Hematopoietic multipotent progenitor cell treated with erythropoietin and hydrocortisone succinate and interleukin-3 and kit ligand, for 6 days (in vitro differentiated cells): ENCODE measurements around the gene ADAMTS6.
"Not testable (repeated sequence)": the region's sequence is repeated elsewhere in the genome, so short reads cannot be mapped to it uniquely, and the experiment has no call there.

Source experiments
- DNase-seq: peaks from one replicate; pipeline ENCODE4 v3.0.0-alpha.2; 2015

Gene ADAMTS6, protein sequence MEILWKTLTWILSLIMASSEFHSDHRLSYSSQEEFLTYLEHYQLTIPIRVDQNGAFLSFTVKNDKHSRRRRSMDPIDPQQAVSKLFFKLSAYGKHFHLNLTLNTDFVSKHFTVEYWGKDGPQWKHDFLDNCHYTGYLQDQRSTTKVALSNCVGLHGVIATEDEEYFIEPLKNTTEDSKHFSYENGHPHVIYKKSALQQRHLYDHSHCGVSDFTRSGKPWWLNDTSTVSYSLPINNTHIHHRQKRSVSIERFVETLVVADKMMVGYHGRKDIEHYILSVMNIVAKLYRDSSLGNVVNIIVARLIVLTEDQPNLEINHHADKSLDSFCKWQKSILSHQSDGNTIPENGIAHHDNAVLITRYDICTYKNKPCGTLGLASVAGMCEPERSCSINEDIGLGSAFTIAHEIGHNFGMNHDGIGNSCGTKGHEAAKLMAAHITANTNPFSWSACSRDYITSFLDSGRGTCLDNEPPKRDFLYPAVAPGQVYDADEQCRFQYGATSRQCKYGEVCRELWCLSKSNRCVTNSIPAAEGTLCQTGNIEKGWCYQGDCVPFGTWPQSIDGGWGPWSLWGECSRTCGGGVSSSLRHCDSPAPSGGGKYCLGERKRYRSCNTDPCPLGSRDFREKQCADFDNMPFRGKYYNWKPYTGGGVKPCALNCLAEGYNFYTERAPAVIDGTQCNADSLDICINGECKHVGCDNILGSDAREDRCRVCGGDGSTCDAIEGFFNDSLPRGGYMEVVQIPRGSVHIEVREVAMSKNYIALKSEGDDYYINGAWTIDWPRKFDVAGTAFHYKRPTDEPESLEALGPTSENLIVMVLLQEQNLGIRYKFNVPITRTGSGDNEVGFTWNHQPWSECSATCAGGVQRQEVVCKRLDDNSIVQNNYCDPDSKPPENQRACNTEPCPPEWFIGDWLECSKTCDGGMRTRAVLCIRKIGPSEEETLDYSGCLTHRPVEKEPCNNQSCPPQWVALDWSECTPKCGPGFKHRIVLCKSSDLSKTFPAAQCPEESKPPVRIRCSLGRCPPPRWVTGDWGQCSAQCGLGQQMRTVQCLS (N-terminal part only)

DNA sequence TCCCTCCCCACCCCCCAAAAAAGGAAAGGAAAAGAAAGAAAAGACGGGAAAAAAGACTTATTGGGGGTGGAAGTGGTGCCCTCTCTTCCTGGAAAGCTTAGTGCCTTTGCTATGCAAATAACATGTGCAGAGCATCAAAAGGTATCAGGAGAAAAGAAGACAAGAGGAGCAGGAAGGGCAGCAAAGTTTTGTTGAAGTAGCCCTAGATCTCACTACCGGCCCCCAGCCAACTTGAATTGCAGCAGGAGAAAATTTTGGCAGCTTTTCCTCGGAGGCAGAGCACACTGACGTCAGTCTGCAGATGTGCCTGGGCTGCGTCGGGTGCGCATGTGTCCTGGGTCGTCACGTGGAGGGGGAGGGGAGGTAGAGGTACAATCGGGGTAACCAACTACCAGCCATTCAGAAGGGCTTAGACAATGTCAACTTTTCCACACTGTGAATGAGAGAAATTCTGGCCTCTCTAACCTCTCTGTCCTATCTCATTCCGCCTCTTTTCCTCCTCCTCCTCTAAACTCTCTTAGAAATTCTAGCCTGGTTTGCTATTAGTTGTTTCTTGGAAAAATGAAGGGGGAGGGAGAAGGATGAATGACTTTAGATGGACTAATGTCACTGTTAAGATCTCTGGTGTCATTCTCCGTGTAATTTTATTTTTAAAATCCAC is at the start of gene ADAMTS6:
Gene ADAMTS6 (minus strand): TSS at position 286 of the 661 bp plus-strand sequence. CDS start 8,247 bp downstream, outside the sequence.
- DNase-seq, result peak; percentile 94

DNA sequence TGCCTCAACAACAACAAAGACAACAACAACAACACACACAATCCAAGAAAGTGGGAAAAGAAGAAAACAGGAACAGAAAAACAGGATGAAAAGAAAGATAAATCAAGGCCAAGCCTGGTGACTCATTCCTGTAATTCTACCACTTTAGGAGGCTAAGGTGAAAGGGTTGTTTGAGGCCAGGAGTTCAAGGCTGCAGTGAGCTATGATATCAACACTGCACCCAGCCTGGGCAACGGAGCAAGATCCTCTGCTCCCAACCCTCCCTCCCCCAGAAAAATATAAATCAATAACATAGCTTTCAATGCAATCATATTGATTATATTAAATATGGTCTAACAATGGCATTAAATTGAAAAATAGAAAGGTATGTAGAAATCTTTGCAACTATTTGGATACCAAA is 49.2 kb upstream of the ADAMTS6 start:
- no peak for DNase-seq

DNA sequence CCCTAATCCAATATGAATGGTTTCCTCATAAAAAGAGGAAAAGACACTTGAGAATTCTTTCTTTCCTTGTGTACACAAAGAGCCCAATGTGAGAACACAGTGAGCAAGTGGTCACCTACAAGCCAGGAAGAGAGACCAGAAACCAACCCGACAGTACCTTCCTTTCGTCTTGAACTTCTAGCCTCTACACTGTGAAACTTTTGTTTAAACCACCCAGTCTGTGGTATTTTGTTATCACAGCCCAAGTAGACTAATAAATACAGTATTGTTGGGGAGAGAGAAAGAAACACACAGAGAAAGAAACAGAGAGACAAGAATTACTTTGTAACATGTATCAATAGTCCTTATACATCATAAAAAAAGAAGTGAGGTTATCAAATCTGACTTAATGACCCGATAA is 44.0 kb upstream of the ADAMTS6 start:
- no peak for DNase-seq

DNA sequence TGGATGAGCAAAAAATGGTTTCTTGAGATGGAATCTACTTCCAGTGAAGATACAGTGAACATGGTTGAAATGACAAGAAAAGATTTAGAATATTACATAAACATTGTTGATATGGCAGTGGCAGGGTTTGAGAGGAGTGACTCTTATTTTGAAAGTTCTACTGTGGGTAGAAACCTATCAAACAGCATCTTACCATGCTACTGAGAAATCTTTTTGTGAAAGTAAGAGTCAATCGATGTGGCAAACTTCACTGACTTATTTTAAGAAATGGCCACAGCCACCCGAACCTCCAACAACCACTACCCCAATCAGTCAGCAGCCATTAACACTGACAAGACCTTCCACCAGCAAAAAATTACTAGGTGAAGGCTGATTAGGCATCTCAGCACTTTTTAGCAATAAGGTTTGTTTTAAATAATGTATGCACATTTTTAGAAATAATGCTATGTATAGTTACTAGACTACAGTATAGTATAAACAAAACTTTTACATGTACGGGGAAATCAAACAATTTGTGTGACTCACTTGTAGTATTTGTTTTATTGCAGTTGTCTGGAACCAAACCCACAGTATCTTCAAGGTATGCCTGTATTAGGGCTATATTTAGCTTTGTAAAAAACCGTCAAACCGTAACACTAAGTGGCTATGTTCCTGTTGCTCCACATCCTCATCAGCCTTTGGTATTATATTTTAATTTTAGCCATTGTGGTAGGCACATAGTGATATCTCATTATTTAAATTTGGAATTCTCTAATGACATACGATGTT is 30.6 kb upstream of the ADAMTS6 start:
- DNase-seq, result peak; percentile 8

DNA sequence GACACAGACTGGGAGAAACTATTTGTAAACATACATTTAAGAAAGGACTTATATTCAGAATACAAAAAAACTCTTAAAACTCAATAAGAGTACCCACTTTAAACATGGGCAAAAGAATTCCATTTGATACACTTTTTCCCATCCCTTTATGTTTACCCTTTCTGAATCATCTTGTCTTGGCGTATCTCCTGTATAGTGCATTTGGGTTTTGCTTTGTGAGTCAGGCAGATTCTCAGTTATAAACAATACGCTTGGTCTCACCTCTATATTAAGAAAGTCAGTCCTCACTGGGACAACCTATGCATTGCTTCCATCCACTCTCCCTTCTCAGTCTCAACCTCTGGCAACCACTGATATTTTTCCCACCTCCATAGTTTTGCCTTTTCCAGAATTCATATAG is 27.3 kb upstream of the ADAMTS6 start:
- no peak for DNase-seq

DNA sequence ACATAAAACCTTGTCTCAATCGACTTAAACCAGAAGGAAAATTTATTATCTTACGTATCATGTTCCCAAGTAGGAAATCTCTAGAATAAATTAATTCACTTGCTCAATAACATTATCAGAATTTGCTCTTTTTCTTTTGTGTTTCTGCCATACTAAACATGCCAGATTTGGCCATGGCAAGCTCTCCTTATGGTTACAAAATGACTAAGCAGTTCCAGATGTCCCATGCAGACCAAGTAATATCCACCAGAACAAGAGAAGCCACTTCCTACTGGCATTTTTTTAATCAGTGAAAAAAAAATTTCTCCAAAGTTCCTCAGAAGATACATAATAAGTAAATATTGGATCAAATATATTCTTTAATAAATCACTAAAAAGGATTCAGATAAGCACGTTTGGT is 25.2 kb upstream of the ADAMTS6 start:
- peak; percentile 8 for DNase-seq

DNA sequence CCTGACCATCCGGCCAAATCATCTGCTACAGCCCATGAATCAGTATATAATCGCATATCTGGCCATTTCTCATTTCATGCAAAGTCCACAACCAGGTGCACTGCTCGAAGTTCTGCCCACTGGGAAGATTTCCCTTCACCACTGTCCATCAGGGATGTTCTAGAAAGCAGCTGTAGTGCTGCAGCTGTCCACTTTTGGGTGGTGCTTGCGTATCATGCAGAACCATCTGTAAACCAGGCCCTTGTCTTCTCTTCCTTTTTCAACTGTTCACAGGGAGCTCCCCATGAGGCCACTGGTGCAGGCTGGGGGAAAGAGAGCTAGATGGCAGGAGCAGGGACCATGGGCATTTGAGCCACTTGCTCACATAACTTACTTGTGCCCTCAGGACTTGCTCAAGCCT is 7.4 kb upstream of the ADAMTS6 start:
- no peak for DNase-seq

DNA sequence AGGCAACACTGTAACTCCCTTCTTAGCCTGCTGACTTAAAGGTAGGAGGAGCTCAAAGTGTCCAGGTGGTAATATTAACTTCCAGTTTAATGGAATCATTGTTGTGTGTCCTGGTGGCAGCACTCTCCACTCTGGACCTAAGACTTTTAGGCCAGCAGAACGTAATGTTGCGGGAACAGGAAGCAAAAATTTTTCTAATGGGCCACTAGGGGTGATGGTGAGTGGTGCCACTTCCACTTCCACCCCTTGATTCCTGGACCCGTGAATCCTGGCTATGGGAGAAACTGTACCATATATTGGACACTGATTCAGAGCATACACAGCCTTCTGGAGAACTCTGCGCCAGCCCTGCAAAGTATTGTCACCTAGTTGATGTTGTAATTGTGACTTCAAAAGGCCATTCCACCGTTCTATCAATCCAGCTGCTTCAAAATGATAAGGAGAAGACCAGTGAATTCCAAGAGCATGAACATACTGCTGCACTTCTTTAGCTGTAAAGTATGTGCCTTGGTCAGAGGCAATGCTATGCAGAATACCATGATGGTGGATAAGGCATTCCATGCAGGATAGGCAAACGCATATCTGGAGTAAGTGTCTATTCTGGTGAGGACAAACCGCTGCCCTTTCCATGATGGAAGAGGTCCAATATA is 6.4 kb upstream of the ADAMTS6 start:
- not testable (repeated sequence) for DNase-seq

DNA sequence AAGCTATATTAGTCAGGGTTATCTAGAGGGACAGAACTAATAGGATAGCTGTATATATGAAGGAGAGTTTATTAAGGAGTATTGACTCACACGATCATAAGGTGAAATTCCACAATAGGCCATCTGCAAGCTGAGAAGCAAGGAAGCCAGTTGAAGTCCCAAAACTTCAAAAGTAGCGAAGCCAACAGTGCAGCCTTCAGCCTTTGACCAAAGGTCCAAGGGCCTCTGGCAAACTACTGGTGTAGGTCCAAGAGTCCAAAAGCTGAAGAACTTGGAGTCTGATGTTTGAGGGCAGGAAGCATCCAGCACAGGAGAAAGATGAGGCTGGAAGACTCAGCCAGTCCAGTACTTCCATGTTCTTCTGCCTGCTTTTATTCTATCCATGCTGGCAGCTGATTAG is 5.1 kb upstream of the ADAMTS6 start:
- not testable (repeated sequence) for DNase-seq

DNA sequence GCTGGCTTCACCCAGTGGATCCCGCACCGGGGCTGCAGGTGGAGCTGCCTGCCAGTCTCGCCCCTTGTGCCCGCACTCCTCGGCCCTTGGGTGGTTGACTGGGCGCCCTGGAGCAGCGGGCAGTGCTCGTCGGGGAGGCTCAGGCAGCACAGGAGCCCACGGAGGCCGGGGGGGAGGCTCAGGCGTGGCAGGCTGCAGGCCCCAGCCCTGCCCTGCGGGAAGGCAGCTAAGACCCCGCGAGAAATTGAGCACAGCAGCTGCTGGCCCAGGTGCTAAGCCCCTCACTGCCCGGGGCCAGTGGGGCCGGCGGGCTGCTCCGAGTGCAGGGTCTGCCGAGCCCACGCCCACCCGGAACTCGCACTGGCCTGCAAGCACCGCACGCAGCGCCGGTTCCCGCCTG is 3.7 kb upstream of the ADAMTS6 start:
- no peak for DNase-seq

DNA sequence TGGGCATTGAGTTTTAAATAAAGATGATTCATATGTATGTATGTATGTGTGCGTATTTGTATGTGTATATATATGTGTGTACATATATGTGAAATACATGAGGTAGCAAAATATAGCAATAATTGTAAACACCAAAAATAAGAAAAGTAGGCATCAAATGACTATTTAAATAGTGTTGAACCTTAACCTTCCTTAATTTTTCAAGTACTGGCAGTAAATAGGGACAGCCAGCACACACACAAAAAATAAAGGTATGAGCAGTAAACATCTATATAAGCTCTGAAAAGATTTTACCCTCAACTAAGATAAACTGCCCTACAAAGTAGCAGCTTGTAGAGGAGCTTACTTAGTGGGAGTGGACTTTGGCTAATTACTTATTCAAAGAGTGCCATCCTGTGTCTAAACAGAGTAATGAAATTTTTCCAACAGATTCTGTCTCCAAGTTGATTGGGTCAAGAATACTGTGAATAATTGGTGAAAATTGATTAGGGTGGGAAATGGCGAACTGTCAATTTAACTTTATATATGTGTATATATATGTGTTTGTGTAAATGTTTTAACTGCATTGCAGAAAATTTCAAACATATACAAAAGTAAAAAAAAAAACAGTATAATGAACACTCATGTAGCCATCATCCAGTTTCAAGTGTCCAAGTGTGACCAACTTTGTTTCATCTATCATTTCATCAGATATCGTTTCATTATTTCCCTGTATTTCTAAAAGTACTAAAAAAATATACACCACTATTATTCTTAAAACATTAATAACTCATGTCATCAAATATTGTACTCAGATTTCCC is 2.0 kb upstream of the ADAMTS6 start:
- peak; percentile 87 for DNase-seq

DNA sequence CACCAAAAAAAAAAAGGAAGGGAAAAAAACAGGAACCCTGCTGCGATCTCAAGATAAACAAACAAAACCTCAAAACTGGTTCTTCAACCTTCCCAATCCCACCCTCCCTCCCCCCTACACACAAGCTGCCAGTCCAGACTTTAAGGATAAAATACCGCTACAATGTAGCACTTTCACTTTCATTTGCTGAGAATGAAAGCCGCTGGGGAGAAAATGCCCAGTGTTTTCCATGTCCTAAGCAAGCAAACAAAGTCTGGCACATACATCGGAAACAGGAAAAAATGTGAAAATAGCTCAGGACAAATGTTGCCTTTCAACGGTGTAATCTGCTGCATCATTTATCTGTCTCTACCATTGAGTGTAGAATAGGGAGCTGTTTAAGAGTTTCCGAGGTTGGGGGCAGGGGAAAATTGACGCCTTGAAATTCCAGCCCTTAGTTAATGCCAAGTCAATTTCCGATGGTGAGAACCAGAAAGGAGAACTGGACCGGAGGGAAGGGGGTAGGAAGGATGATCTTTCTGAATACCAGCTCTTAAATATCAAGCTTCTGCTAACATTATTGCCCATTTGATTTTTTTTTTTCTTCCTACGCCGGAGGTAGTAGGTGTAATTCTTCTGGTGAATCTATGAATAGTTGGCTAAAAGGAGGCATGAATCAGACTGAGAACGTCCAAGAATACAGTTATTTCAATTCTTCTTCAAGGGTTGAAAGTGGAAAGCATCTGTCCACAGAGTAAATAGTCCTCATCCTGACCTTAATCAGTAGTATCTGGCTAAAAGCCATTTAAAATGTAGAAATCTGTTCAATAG is 1.2 kb upstream of the ADAMTS6 start:
- DNase-seq, result peak; percentile 57

DNA sequence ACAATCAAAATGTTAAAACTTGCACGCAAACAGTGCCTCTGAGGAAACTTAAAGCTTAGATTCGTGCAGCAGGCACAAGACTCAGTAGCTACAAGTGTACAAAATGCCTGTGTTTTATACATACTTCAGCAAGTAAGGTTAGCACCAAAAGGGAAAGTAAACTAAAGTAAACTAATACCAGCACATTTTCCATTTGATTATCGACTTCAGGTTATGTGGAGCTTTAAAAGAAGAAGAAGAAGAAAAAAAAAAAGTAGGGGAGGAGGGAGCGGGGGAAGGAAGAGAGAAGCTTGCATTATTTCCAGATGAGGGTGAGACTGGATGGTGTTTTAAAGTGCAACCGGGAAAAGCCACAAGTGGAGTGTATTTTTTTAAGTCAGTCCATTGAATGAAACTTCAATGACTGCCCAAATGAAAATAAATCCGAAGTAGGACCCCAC is 596 bp upstream of the ADAMTS6 start:
- DNase-seq, result peak; percentile 35

DNA sequence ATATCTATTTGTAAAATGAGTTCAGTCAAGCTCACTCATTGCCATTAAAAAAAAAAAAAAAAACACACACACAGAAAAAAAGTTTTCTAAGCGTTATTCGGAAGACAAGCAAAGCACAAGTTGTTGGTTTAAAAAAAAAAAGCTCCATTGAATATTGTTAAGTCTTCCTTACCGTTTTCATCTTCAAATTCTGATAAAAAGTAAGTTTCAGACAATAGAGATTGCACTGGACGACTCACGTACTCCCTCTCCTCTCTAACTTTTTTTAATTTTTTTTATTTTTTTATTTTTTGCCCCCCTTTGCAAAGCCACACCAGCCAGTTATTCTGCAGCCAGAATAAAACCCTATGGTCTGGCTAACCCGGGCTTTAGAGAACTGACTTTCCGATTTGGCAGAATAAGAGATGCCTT is 544 bp downstream of the ADAMTS6 start:
- DNase-seq, result peak; percentile 28

DNA sequence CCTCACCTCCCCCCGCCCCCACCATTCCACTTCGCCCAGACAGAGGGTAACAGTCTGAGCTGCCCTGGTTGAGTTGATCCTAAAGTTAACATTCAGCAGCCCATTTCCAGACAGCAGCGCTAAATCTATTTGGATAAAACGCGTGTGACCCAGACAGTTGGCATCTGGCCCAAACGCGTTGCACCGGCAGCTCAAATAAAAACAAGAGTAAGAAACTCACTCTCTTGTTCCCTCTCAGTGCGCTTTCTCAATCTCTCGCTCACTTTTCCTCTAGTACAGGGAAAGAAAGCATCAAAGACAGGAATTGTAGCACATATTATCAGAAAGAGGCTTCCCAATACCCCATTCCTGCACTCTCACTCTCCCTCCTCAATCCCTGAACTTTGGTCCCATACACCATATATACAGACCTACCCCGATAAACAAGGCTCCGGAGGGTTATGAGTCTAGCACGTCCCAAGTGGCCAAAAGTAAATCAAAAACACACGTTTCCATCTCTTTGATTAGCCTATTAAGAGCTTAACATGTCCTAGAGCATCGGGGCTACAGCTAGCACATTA is 1.3 kb downstream of the ADAMTS6 start:
- peak; percentile 73 for DNase-seq

DNA sequence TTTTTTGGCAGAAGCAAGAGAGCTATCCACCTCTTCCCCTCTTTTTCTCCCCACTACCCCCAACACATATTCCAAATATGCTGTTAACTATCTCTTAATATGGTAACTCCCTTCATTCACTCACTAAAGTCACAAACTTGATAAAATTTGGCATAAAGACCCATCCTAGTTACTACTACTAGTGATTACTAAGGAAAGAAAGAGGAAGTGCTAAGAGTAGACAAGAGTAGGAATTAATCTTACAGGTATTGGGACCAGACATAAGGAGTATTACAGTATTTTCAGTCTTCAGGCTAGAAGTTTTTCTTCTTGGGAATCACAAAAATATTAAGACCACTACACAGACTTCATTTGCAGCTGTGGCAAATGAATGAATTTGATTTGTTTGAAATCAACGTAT is 2.2 kb downstream of the ADAMTS6 start:
- no peak for DNase-seq

DNA sequence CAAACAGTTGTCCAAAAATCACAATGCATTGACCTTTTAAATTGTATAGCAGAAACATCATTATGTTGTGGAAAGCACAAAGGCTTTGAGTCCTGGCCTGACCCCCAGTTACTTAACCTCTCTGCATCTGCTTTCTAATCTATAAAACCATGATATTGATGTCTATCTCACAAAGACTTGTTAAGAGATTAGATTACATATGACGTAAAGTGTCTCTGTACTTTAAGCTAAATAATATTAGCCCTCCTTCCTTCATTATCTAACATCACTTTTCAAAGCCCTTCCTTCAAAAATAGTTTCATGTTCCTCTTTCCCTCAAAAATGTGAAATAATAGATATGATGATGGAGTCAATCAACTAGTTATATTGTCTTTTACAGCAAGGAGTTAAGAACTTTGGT is 3.4 kb downstream of the ADAMTS6 start:
- no peak for DNase-seq

DNA sequence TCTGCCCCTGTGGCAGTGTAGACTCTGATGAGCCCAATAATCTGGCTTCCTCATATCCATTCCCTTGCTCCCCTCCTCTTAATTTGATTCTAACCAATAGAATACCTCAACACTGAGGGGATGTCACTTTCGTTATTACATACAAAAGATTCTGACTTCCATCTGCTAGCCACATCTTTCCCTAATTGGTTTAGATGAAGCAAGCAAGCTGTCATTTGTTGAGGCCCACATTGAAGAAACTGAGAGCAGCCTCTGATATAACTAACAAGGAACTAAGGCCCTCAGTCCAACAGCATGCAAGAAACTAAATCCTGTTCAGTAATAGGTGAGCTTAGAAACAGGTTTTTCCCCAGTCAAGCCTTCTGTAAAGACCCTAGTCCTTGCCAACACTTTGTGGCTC is 5.8 kb downstream of the ADAMTS6 start:
- DNase-seq, result no peak

DNA sequence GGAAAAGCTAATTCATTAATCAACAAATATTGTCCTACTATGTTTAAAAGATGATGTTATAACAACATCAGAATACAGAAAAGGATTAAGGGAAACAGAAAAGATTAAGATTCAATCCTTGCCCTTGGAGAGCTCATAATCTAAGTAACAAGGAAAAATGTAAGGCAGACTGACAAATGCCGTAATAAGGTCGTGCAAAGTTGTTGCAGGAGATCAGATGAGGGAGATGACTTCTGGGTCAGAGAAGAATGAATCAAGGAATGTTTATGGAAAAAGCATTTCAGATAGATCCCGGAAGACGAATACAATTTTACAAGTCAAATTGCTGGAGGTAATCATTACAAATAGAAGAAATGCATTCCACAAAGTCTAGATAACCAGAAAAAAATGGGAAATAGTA is 6.4 kb downstream of the ADAMTS6 start:
- no peak for DNase-seq
